Lung microvascular endothelial cell (primary cell): ENCODE measurements around the gene PYGB. TPM values are rescaled to one million over a fixed set of nuclear protein-coding genes. Genes with fewer than 3 reads are reported as not detected.
"Not testable (repeated sequence)": the region's sequence is repeated elsewhere in the genome, so short reads cannot be mapped to it uniquely, and the experiment has no call there.

Experiments
- DNase-seq, 2 donors: peaks; one replicate each; pipeline versions ENCODE4 v3.0.0 to v3.0.0-alpha.2; 2010; ENCODE audit warnings: low read depth in 2 of 2
- total RNA-seq: library from RNA; depleted of rRNA; stranded (reverse); fragments of >200 nt; gene quantifications from 2 replicates; pipeline ENCODE4 v1.2.1, GENCODE V29; 2014

The PYGB gene
- total RNA-seq, 1 donor from 2014 or later, result 62.3 TPM

- no peak for DNase-seq
Observed at GRCh38 chr20:25229486-25230165, 18.3 kb upstream of the PYGB start.

GRCh38 chr20:25230166-25230831 lies 17.6 kb upstream of the PYGB start:
- DNase-seq, result peak in 1 of 2 donors; percentile 75

- peak; percentile 45 to 71 for DNase-seq
Observed at GRCh38 chr20:25233016-25233772, 14.7 kb upstream of the PYGB start.

GRCh38 chr20:25234009-25234849 lies 13.7 kb upstream of the PYGB start:
- not testable (repeated sequence) for DNase-seq

GRCh38 chr20:25236450-25237304 lies 11.2 kb upstream of the PYGB start:
- no peak for DNase-seq

GRCh38 chr20:25237610-25238318 lies 10.1 kb upstream of the PYGB start:
- peak; percentile 92 to 97 for DNase-seq

- DNase-seq, result peak in 1 of 2 donors; percentile 41
Observed at GRCh38 chr20:25238319-25239037, 9.4 kb upstream of the PYGB start.

GRCh38 chr20:25239387-25240370 lies 8.2 kb upstream of the PYGB start:
- no peak for DNase-seq

- DNase-seq, result not testable (repeated sequence)
Observed at GRCh38 chr20:25240851-25241658, 6.8 kb upstream of the PYGB start.

GRCh38 chr20:25241659-25241955 lies 6.3 kb upstream of the PYGB start:
- not testable (repeated sequence) for DNase-seq

- DNase-seq, result no peak
Observed at GRCh38 chr20:25242231-25242630, 5.7 kb upstream of the PYGB start.

- DNase-seq, result no peak
Observed at GRCh38 chr20:25243416-25243979, 4.4 kb upstream of the PYGB start.

- no peak for DNase-seq
Observed at GRCh38 chr20:25244976-25245375, 2.9 kb upstream of the PYGB start.

GRCh38 chr20:25245461-25245860 lies 2.4 kb upstream of the PYGB start:
- DNase-seq, result no peak

- no peak for DNase-seq
Observed at GRCh38 chr20:25246182-25246999, 1.5 kb upstream of the PYGB start.

GRCh38 chr20:25247000-25247517 lies 826 bp upstream of the PYGB start:
- DNase-seq, result peak; percentile 69 to 80
